Stomach (tissue), 9 donors: ENCODE measurements around the gene PSEN1. TPM values are rescaled to one million over a fixed set of nuclear protein-coding genes. Genes with fewer than 3 reads are reported as not detected.

Experiments
- DNase-seq, 2 donors: peaks; one replicate each; pipeline versions ENCODE4 v3.0.0 to v3.0.0-alpha.2; 2013 to 2019
- H3K27ac ChIP-seq, 5 donors: fragments of 200-600 bp in 4 of 5; sonication (generic) in 4 of 5; one replicate each; pipeline ENCODE4 v1.5.1; 2013 to 2019; ENCODE audit warnings: mild to moderate bottlenecking in 1 of 5, moderate library complexity in 1 of 5
- H3K27me3 ChIP-seq, 3 donors: fragments of 200-600 bp; sonication (generic); one replicate each; pipeline ENCODE4 v1.5.1; 2017 to 2019; ENCODE audit warnings: mixed run types in 1 of 3
- H3K36me3 ChIP-seq, 4 donors: fragments of 200-600 bp; sonication (generic); 1 replicate in 3 of 4; 2 replicates in 1 of 4; pipeline ENCODE4 v1.5.1; 2016 to 2019
- H3K4me1 ChIP-seq, 4 donors: fragments of 200-600 bp; sonication (generic); one replicate each; pipeline ENCODE4 v1.5.1; 2016 to 2019
- H3K4me3 ChIP-seq, 4 donors: fragments of 200-600 bp; sonication (generic) in 3 of 4; one replicate each; pipeline ENCODE4 v1.5.1; 2016 to 2019; ENCODE audit warnings: mild to moderate bottlenecking in 1 of 4
- H3K9me3 ChIP-seq, 4 donors: fragments of 200-600 bp; sonication (generic); one replicate each; pipeline ENCODE4 v1.5.1; 2016 to 2019
- EP300 ChIP-seq: sonication (generic); formaldehyde crosslinking; IDR thresholded peaks from one replicate; pipeline ENCODE4 v1.6.1; 2017; ENCODE audit warnings: antibody characterized with exemption
- POLR2A ChIP-seq, 4 donors: fragments of 450-650 bp; IDR thresholded peaks; one replicate each; pipeline ENCODE4 v1.6.1; 2016; ENCODE audit warnings: antibody characterized with exemption in 4 of 4, control low read depth in 2 of 4, mild to moderate bottlenecking in 1 of 4, moderate library complexity in 1 of 4
- POLR2AphosphoS5 ChIP-seq, 3 donors: sonication (generic); formaldehyde crosslinking; IDR thresholded peaks; one replicate each; pipeline ENCODE4 v1.6.1; 2016; ENCODE audit warnings: antibody characterized with exemption in 3 of 3
- WGBS, 5 donors: extraction: QIAGEN DNeasy Blood & Tissue Kit in 3 of 5; methylation state at CpG; one replicate each; pipeline versions ENCODE4 v1.1.5 to v1.1.7; 2013 to 2018; 5-methylcytosine and 5-hydroxymethylcytosine counted together
- intact Hi-C: fragments of 100-400 bp; cut with DNase I; formaldehyde crosslinking; loops from one replicate; pipeline ENCODE4 v1.15.1; 2023; ENCODE audit warnings: low total_unique reads
- polyA plus RNA-seq, 3 donors: library from polyadenylated mRNA; stranded (reverse); fragments of 200-250 nt; gene quantifications; one replicate each; pipeline ENCODE4 v1.2.3, GENCODE V29; 2013
- total RNA-seq, 5 donors: library from RNA; depleted of rRNA; stranded (reverse); fragments of >200 nt; gene quantifications; one replicate each; pipeline versions ENCODE4 v1.1.0 to v1.2.3, GENCODE V29; 2014 to 2016
- TF ChIP-seq, protein P1 (sequence below), 7 experiments: fragments of 450-650 bp in 4 of 7; fragments of 200-600 bp in 3 of 7; sonication (generic) in 3 of 7; IDR thresholded peaks; one replicate each; pipeline ENCODE4 v1.5.1; 2016 to 2019; ENCODE audit warnings: antibody characterized with exemption in 7 of 7, control low read depth in 2 of 7, mild to moderate bottlenecking in 1 of 7
- donor health status: healthy with polysubstance abuse.
- donor health status: Bipolar disorder and iron deficiency.
- donor health status: healthy.

The PSEN1 gene
- total and polyA plus RNA-seq, 8 donors = 5.8 to 89.8 (median 18.7) TPM

DNA sequence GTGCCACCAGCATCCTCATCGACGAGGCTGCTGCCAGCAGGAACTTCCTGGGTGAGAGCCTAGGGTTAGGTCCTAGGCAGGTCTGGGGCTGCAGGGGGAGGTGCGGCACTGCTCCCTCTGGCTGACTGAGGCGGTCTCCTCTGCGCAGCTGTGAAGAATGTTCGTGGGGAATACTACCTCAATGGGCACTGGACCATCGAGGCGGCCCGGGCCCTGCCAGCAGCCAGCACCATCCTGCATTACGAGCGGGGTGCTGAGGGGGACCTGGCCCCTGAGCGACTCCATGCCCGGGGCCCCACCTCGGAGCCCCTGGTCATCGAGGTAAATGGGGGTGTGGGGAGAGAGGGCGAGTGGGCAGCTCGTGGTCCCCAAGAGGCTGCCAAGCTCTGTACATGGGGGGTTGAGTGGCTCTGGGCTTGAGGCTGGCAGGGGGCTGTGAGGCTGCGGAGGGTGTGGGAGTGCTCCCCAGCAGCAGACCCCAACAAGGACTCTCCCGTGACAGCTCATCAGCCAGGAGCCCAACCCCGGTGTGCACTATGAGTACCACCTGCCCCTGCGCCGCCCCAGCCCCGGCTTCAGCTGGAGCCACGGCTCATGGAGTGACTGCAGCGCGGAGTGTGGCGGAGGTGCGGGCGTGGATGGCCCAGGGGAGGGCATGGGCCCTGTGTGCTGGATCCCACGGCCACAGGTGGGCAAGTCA is 115.4 kb downstream of the PSEN1 start:
- Histone ChIP-seq H3K4me3 (no peak overlapping the region), H3K27me3 (no peaks in the 10 kb centered on the region), H3K36me3 (peaks cover 0 to 65% (median 22%) of the 10 kb centered on the region in 4 donors), H3K4me1 (peaks cover 0 to 2% (median 0%) of the 10 kb centered on the region in 4 donors), H3K9me3 (no peaks in the 10 kb centered on the region), H3K27ac (no peak overlapping the region)
- no peak for DNase-seq
- 89 to 93% (median 92%) methylated on average over 20 to 30 of the region's 30 CpGs for WGBS, 5 donors
- intact Hi-C loops = no loop called here
- TF ChIP-seq, protein P1, sequence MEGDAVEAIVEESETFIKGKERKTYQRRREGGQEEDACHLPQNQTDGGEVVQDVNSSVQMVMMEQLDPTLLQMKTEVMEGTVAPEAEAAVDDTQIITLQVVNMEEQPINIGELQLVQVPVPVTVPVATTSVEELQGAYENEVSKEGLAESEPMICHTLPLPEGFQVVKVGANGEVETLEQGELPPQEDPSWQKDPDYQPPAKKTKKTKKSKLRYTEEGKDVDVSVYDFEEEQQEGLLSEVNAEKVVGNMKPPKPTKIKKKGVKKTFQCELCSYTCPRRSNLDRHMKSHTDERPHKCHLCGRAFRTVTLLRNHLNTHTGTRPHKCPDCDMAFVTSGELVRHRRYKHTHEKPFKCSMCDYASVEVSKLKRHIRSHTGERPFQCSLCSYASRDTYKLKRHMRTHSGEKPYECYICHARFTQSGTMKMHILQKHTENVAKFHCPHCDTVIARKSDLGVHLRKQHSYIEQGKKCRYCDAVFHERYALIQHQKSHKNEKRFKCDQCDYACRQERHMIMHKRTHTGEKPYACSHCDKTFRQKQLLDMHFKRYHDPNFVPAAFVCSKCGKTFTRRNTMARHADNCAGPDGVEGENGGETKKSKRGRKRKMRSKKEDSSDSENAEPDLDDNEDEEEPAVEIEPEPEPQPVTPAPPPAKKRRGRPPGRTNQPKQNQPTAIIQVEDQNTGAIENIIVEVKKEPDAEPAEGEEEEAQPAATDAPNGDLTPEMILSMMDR (IDR thresholded peaks at IDR 0.05) = no peak
- no peak for TF ChIP-seq EP300
- TF ChIP-seq POLR2A (IDR thresholded peaks at IDR 0.05) = no peak
- no peak for TF ChIP-seq POLR2AphosphoS5 (IDR thresholded peaks at IDR 0.05)

DNA sequence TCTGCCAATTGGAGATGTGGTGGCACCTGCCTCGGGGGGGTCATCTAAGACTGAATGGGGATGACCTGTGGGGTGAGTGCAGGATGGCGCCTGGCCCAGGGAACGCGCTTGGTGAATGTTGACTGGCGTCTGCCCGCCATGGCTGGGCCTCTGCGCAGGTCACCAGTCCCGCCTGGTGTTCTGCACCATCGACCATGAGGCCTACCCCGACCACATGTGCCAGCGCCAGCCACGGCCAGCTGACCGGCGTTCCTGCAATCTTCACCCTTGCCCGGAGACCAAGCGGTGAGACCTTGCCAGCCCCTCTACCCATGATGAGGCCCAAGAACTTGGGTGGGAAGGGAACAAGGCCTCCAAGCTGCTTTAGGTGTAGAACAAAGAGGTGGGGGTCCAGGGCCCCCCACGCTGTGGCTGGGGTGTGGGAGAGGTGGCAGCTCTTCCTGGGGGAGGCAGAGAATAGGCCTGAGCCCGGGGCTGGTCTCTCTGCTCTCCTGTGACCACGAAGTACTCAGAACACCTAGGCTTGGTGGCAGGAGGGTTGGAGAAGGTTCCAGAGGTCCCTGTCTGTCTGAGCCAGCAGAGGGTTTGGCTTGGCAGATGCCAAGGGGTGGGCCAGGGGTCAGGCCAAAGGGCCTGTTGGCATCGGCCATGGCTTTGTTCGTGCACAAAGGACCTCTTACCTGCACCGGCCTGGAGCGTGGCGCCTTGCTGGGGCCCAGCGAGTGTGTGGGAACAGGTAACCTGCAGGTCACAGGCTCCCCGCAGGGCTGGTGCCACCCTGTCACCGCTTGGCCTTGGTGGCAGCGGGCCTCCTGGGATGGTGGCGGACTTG is 116.4 kb downstream of the PSEN1 start:
- TF ChIP-seq EP300 (no peak), POLR2A (IDR thresholded peaks at IDR 0.05) (no peak), POLR2AphosphoS5 (IDR thresholded peaks at IDR 0.05) (no peak)
- TF ChIP-seq, protein P1 (IDR thresholded peaks at IDR 0.05) = no peak
- intact Hi-C loops = no loop called here
- no peaks in the 10 kb centered on the region for H3K9me3 ChIP-seq
- 82 to 93% (median 87%) methylated on average over 17 to 29 of the region's 29 CpGs for WGBS, 5 donors
- peaks cover 0 to 65% (median 22%) of the 10 kb centered on the region in 4 donors for H3K36me3 ChIP-seq
- no peak overlapping the region for H3K27ac ChIP-seq
- H3K4me1 ChIP-seq = no peaks in the 10 kb centered on the region
- no peak overlapping the region for H3K4me3 ChIP-seq
- no peak for DNase-seq
- H3K27me3 ChIP-seq = no peaks in the 10 kb centered on the region

DNA sequence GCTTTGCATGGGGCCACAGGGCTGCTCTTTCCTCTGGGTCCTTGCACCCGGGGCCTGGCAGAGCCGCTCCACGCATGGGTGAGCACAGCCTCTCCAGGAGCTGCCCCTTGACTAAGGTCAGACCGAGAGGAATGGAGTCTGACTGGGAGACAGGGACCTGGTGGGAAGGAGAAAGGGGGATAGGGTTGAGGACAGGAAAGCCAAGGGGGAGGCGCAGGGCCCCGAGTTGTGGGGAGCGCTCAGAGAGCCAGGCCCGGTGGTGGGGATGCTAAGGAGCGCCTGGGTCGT is 117.0 kb downstream of the PSEN1 start:
- Histone ChIP-seq H3K27me3 (no peaks in the 10 kb centered on the region), H3K27ac (no peak overlapping the region), H3K4me3 (no peak overlapping the region), H3K36me3 (peaks cover 0 to 65% (median 22%) of the 10 kb centered on the region in 4 donors), H3K9me3 (no peaks in the 10 kb centered on the region), H3K4me1 (no peaks in the 10 kb centered on the region)
- no peak for DNase-seq
- 89 to 95% (median 92%) methylated on average over 10 of the region's 10 CpGs for WGBS, 5 donors
- TF ChIP-seq, protein P1 (IDR thresholded peaks at IDR 0.05) = no peak
- no peak for TF ChIP-seq POLR2AphosphoS5 (IDR thresholded peaks at IDR 0.05)
- TF ChIP-seq POLR2A (IDR thresholded peaks at IDR 0.05) = no peak
- TF ChIP-seq EP300 = no peak
- intact Hi-C loops = no loop called here

DNA sequence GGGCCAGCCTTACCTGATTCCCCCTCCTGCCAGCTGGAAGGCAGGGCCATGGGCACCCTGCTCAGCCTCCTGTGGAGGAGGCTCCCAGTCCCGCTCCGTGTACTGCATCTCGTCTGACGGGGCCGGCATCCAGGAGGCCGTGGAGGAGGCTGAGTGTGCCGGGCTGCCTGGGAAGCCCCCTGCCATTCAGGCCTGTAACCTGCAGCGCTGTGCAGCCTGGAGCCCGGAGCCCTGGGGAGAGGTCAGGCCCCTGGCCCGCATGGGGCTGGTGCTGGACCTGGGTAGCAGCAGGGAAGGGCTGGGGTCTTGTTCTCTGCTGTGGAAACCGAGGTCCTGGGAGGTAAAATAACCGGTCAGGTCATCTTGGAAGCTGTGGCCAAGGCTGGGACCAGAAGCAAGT is 117.4 kb downstream of the PSEN1 start:
- DNase-seq = no peak
- Histone ChIP-seq H3K36me3 (peaks cover 0 to 67% (median 22%) of the 10 kb centered on the region in 4 donors), H3K4me3 (no peak overlapping the region), H3K27me3 (no peaks in the 10 kb centered on the region), H3K4me1 (no peaks in the 10 kb centered on the region), H3K27ac (no peak overlapping the region), H3K9me3 (no peaks in the 10 kb centered on the region)
- intact Hi-C loops = no loop called here
- TF ChIP-seq POLR2A (IDR thresholded peaks at IDR 0.05) = no peak
- WGBS, 5 donors = 90 to 94% (median 93%) methylated on average over 11 to 12 of the region's 12 CpGs
